CD4-positive, alpha-beta T cell treated with Interleukin-21 for 1 hour (primary cell): ENCODE results near the gene DDX27.
"Not testable (repeated sequence)": the region's sequence is repeated elsewhere in the genome, so short reads cannot be mapped to it uniquely, and the experiment has no call there.

ENCODE experiments used
- DNase-seq: peaks from one replicate; pipeline ENCODE4 v3.0.0-alpha.2; 2020

Gene DDX27

DNA sequence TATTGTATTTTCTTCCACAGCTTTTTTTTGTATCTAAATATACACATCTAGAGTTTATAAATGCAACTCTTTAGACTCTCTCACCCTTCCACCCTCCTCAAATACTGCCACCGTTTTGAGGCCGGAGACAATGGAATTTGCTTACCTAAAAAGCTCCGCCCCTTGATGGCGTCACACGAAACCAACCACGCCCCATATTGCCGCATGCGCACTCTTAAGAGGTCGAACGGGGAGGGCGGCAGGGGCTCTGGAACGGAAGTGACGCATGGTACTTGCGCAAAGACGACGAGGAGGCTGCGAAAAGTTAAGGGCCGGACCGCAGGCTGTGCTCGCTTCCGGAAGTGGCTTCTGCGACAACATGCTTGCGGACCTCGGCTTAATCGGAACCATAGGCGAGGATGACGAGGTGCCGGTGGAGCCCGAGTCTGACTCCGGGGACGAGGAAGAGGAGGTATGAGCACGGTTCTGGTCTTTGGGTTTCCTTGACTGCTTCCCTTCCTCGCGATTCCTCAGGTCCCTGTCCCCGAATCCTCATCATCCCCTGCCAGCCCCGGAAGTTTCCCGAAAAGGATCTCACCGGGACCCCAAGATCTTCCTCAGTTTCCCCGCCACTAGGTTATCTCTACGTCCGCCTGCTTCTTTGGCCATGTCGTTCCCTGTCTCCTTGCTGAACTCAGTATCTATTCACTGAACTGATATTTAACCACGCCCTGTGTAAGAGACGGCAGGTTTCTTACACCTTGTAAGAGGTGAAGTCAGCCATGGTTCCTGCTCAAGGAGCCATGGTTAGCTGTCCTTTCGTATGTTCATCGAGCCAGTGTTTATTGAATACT lies at the start of gene DDX27:
Gene DDX27, plus strand, starts transcription at position 326 of the 833 bp plus-strand sequence. Its CDS starts 33 bp downstream, at position 359.
- peak; percentile 98 for DNase-seq

GRCh38 chr20:49169547-49169946 lies 49.7 kb upstream of the DDX27 start:
- no peak for DNase-seq

- no peak for DNase-seq
Observed at GRCh38 chr20:49170714-49171113, 48.5 kb upstream of the DDX27 start.

DNA sequence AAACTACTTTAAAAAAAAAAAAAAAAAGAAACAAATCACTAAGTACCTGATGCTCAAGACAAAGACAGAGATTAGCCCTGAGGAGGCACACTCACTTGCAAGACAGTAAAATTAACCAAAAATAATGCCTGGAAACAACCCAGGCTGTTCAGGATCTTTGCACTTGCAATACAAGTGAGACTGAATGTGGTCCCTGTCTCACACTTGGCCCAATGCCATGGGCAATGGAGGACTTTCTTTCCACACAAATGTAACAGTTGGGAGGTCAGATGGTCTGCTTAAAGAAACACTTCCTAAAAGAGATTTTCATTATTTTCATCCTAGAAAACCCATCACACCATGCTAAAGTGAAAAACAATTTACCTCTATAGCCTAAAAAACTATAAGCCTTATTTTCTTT lies 47.3 kb upstream of the DDX27 start:
- DNase-seq, result no peak

GRCh38 chr20:49172413-49172812 lies 46.8 kb upstream of the DDX27 start:
- DNase-seq, result no peak

DNA sequence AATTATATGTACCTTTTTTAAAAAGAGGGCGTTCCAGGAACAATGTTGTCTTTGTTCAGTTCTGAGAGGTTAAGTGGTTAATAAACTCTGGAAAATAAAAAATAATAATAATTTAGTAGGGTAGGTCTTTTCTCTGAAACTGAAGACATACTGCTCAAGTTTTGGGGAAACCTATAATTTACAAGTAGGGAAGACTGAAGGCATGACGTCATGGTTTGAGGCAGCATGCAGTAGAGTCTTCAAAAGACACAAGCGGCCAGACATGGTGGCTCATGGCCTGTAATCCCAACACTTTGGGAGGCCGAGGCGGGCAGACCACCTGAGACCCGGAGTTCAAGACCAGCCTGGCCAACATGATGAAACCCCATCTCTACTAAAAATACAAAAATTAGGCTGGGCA lies 45.0 kb upstream of the DDX27 start:
- DNase-seq, result no peak

- no peak for DNase-seq
Observed at GRCh38 chr20:49179368-49180277, 39.6 kb upstream of the DDX27 start.

- no peak for DNase-seq
Observed at GRCh38 chr20:49181265-49181877, 37.8 kb upstream of the DDX27 start.

GRCh38 chr20:49183444-49183843 lies 35.8 kb upstream of the DDX27 start:
- no peak for DNase-seq

DNA sequence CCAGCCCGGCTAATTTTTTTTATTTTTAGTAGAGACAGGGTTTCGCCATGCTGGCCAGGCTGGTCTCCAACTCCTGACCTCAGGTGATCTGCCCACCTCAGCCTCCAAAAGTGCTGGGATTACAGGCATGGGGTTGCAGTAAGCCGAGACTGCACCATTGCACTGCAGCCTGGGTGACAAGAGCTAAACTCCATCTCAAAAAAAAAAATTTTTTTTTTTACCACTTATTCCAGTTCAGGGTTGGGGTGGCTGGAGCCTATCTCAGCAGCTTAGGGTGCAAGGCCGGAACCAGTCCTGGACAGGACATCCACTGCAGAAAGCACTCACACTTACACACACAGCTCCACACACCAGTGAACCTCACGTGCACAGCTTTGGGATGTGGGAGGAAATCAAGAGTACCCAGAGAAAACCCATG lies 35.1 kb upstream of the DDX27 start:
- DNase-seq, result not testable (repeated sequence)

GRCh38 chr20:49184691-49185070 lies 34.5 kb upstream of the DDX27 start:
- no peak for DNase-seq

GRCh38 chr20:49185071-49185761 lies 34.0 kb upstream of the DDX27 start:
- no peak for DNase-seq

DNA sequence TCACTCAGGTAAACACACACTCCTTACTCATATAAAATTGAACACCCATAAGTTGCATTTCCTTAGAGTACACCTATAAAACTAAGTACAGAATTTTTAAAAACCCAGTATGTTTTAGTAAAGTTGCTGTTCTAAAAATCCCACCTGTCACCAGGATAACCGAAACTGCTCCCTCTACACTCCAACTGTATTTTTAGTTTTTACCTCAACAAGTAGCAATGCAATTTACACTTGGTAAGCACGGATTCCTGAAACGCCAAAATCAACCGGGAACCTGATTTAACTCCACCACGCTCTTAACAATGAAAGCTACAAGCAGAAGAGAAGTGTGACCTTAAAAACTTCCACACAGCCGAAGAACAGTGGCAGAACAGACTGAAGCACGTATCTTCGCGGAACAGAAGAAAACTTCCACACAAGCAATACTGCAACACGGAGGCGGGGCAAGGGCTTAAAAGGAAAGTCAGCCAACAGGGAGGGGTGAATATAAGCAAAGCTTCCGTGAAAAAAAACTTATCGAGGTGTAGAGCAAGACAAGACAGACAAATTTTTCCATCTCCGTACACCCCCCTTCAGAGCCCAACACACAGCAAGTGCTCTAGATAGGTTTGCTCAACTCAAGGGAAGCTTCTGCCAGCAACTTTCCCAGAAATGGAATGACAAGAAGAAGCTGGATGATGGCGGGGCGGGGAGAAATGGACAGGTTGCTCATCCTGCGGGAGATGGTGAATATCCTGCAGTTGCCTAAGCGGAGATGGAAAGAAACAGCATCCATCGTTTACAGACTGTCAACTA lies 32.5 kb upstream of the DDX27 start:
- DNase-seq, result peak; percentile 80

DNA sequence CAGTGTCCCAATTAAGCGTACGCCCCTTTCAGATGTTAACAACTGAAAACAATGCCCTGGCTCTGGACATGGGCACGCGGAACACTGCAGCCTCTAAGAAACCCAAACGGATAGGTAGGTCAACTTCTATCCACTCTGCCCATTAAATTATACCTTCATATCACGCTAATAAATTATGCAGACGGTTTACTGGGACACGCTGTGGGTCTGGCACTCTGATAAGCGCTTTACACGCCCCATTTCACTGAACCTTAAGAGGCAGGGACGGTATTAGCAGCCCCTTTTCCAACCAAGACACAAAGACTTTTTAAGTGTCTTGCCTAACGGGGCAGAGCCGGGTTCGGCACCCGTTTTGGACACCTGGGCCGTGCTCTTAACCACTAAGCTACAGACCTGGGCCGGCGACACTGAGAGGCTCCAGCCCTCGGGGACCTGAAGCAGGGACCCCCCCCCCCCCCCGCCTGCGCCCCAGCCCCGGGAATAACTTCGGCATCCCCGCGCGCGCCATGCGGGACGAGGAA lies 31.8 kb upstream of the DDX27 start:
- peak; percentile 22 for DNase-seq

DNA sequence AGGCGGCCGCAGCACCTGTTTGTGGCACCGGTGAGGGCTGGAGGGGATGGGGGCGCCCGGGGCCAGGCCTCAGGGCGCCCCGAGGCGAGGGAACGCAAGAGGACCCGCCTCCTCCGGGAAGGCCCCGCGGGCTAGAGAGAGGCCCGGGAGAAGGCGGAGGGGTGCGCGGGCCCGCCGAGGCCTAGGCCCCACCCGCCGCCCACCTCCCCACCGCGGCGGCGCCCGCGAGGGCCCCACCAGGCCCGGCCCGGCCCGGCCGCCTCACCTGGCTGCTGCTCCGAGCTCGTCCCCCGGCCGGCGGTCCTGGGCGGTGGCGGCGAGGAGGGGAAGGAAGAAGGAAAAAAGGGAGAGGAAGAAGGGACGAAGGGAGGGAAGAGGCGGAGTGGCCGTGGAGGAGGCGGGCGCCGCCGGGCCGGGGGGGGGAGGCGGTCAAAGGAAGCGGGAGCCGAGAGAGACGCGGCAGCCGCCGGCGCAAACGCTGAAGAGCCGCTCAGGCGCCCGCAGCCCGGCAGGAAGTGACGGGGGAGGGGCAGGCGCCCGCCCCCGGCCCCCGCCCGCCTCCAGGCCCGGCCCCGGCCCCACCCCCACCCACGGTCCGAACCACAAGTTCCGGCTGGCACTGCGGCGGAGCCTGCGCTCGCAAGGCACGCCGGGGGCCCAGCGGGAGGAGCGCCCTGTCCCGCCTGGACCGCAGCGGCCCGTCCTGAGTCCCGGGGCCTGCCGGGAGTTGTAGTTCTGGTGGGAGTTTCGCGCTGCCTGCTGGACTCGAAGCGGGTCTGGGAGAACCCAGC lies 31.2 kb upstream of the DDX27 start, which contains the start of gene STAU1:
Gene STAU1, minus strand, starts transcription at position 484 of the 791 bp plus-strand sequence. CDS start 22,133 bp downstream, outside the sequence.
- peak; percentile 95 for DNase-seq

GRCh38 chr20:49192944-49193518 lies 26.2 kb upstream of the DDX27 start:
- not testable (repeated sequence) for DNase-seq

DNA sequence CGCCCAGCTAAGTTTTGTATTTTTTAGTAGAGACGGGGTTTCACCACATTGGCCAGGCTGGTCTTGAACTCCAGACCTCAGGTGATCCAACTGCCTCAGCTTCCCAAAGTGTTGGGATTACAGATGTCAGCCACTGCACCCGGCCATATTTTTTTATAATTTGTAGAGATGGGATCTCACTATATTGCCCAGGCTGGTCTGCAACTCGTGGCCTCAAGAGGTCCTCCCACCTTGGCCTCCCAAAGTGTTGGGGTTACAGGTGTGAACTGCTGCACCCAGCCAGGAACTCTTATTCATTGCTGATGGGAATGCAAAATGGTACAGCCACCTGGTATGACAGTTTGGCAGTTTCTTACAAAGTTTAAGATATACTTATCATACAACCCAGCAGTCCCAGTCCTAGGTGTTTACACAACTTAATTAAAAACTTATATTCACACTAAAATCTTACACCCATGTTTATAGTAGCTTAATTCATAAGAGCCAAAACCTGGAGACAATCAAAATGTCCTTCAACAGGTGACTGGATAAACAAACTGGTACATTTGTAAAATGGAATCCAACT lies 19.4 kb upstream of the DDX27 start:
- DNase-seq, result no peak

DNA sequence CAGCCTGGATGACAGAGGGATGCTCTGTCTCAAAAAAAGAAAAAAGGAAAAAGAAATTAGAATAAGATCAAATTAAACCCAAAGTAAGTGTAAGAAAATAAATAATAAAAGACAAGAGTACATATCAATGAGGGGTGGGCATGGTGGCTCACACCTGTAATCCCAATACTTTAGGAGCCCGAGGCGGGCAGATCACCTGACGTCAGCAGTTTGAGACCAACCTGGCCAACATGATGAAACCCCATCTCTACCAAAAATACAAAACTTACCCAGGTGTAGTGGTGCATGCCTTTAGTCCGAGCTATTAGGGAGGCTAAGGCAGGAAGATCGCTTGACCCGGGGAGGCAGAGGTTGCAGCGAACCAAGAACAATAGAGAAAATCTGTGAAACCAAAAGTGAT lies 16.2 kb upstream of the DDX27 start:
- no peak for DNase-seq

DNA sequence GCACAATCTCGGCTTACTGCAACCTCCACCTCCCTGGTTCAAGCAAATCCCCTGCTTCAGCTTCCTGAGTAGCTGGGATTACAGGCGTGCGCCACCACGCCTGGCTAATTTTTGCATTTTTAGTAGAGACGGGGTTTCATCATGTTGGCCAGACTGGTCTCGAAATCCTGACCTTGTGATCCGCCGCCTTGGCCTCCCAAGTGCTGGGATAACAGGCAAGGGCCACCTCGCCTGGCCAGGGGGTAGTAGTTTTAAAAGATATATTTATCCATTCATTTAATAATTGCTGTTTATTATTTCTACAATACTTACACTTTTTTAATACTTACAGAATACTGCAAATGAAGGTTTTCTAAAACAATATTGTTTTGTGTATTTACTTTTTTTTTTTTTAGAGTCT lies 15.5 kb upstream of the DDX27 start:
- DNase-seq, result no peak

DNA sequence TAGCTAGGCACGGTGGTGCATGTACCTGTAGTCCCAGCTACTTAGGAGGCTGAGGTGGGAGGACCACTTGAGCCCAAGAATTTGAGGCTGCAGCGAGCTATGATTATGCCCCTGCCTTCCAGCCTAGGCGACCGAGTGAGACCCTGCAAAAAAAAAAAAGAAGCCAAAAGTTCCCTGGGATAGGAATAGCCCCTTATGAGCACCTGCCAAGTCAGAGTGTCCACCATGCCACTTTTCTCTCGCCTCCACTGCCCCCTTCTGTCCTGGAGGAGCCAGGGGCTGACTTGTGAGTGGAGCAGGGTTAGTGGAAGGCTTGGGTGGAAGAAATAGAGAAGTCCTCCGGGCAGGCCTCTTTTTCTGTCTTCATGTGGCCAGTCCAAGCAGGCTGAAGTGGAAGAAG lies 12.1 kb upstream of the DDX27 start:
- DNase-seq, result no peak
